Dermis lymphatic vessel endothelial cell (primary cell): ENCODE measurements around the gene POLR2A. TPM values are rescaled to one million over a fixed set of nuclear protein-coding genes. Genes with fewer than 3 reads are reported as not detected.

Experiments used
- total RNA-seq: library from RNA; depleted of rRNA; stranded (reverse); fragments of >200 nt; gene quantifications from 2 replicates; pipeline ENCODE4 v1.2.1, GENCODE V29; 2014

The POLR2A gene
- 68.2 and 79.4 TPM in 2 replicates for total RNA-seq

GRCh38 chr17:7484067-7484918 is at the start of gene POLR2A:
Gene POLR2A (plus strand): TSS chr17:7484366.

DNA sequence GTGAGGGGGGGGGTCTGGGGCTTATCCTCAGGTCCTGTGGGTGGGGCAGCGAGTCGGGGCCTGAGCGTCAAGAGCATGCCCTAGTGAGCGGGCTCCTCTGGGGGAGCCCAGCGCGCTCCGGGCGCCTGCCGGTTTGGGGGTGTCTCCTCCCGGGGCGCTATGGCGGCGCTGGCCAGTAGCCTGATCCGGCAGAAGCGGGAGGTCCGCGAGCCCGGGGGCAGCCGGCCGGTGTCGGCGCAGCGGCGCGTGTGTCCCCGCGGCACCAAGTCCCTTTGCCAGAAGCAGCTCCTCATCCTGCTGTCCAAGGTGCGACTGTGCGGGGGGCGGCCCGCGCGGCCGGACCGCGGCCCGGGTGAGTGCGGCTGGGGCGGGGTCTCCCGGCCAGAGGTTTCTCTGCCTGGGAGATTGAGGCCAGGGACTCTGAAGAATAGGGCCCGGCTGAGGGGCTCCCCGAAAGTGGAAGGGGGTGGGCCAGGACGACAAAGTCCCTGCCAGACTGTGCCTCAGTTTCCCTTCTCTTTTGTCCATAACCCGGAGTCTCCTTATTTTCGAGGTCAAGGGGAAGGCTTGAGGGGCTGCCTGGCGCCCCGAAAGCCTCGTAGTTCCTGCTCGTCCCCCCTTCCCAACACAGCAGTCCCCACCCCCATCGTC is 44.6 kb upstream of the POLR2A start, which contains the start of gene FGF11:
Gene FGF11 (plus strand): TSS at position 51 of the 651 bp plus-strand sequence. CDS start 109 bp downstream, at position 160.

GRCh38 chr17:7444682-7445618 is 39.2 kb upstream of the POLR2A start, which contains the start of gene CHRNB1:
Gene CHRNB1 (plus strand): TSS chr17:7445061. CDS start chr17:7445128, 67 bp downstream.

GRCh38 chr17:7479213-7480088 is 4.7 kb upstream of the POLR2A start, which contains the start of gene ZBTB4:
Gene ZBTB4 (minus strand): TSS chr17:7479631. CDS start chr17:7466801, 12,830 bp downstream.

DNA sequence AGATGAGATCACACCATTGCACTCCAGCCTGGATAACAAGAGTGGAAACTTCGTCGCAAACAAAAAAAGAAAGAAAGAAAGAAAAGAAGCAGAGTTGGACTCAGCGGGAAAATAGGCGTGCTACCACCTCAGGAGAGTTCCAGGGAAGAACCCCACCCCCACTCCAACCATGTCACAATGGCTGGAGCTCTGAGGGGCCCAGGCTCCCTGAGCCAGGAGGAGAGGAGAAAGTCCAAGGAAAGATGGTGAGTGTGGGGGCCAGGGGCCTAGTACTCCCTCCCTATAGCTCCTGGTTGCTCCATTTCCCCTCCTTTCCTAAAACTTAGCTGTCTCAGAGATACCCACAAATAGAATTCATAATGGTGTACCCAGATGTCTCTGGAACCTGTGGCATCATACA is 2.9 kb upstream of the POLR2A start, which contains the start of gene SLC35G6:
Gene SLC35G6 (plus strand): TSS at position 172 of the 400 bp plus-strand sequence. CDS start 71 bp downstream, at position 243.

DNA sequence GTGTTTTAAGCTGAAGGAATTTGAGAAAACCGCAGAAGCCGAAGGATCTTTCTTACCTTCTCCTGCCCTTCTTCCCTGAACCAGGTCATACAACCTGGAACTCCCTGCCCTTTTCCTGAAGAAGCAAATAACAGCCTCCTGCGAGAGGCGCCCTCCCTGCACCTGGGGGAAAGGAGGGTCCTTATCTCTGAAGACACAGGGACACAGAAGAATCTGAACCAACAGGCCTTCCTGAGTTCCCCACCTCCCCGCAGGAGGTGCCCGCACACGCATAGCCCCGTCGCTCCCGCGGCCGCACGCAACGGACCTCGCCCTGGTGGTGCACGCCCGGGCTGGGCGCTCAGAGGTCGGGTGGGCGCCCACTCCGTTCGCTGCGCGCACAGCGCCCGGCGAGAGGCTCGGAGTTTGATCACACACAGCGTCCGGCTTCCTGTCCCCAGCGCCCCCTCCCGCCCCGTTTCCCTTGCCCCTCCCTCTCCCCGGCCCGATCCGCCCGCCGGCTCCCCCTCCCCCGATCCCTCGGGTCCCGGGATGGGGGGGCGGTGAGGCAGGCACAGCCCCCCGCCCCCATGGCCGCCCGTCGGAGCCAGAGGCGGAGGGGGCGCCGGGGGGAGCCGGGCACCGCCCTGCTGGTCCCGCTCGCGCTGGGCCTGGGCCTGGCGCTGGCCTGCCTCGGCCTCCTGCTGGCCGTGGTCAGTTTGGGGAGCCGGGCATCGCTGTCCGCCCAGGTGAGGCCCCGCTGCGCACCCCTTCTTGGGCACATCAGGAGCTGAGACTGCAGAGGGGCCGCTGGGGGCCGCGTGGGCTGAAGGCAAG is 64.6 kb downstream of the POLR2A start, which contains the start of gene TNFSF12:
Gene TNFSF12 (plus strand): TSS at position 474 of the 816 bp plus-strand sequence. CDS start 96 bp downstream, at position 570.

Other genes with a start within 250 kb of the POLR2A start
- 28.4 and 28.5 TPM in 2 replicates for gene DVL2, start 249.8 kb upstream of the POLR2A start, total RNA-seq
- 38.6 and 39.7 TPM in 2 replicates for gene PHF23, start 244.9 kb upstream of the POLR2A start, total RNA-seq
- 131 and 147 TPM in 2 replicates for gene GABARAP, start 241.9 kb upstream of the POLR2A start, total RNA-seq
- gene CTDNEP1, start 232.6 kb upstream of the POLR2A start, total RNA-seq: 23.2 and 25.1 TPM in 2 replicates
- gene ELP5, start 232.2 kb upstream of the POLR2A start, total RNA-seq: 31.9 and 36.9 TPM in 2 replicates
- 0.76 and 1.5 TPM in 2 replicates for gene CLDN7, start 221.9 kb upstream of the POLR2A start, total RNA-seq
- gene SLC2A4, start 202.6 kb upstream of the POLR2A start, total RNA-seq: 0.69 and 1.6 TPM in 2 replicates
- under 0.01 and 0.33 TPM in 2 replicates for gene YBX2, start 189.7 kb upstream of the POLR2A start, total RNA-seq
- 422 and 483 TPM in 2 replicates for gene EIF5A, start 176.7 kb upstream of the POLR2A start, total RNA-seq
- gene GPS2, start 169.0 kb upstream of the POLR2A start, total RNA-seq: 25.7 and 28.0 TPM in 2 replicates
- 9.8 and 13.7 TPM in 2 replicates for gene NEURL4, start 155.0 kb upstream of the POLR2A start, total RNA-seq
- gene ACAP1, start 147.8 kb upstream of the POLR2A start, total RNA-seq: 0.43 TPM in 1 of 2 replicates, not detected in the other
- 2.1 and 2.8 TPM in 2 replicates for gene KCTD11, start 132.2 kb upstream of the POLR2A start, total RNA-seq
- not detected in 2 replicates for gene TMEM95, start 129.2 kb upstream of the POLR2A start, total RNA-seq
- gene TNK1, start 103.3 kb upstream of the POLR2A start, total RNA-seq: 1.3 and 2.3 TPM in 2 replicates
- gene PLSCR3, start 89.8 kb upstream of the POLR2A start, total RNA-seq: 15.1 and 15.6 TPM in 2 replicates
- 144 and 158 TPM in 2 replicates for gene TMEM256, start 80.3 kb upstream of the POLR2A start, total RNA-seq
- gene NLGN2, start 76.5 kb upstream of the POLR2A start, total RNA-seq: 1.2 and 1.3 TPM in 2 replicates
- gene SPEM1, start 64.0 kb upstream of the POLR2A start, total RNA-seq: not detected in 2 replicates
- gene SPEM2, start 58.8 kb upstream of the POLR2A start, total RNA-seq: not detected in 2 replicates
- gene SPEM3, start 55.5 kb upstream of the POLR2A start, total RNA-seq: not detected in 2 replicates
- 7.6 and 9.8 TPM in 2 replicates for gene TMEM102, start 48.9 kb upstream of the POLR2A start, total RNA-seq
- gene FGF11, start 44.9 kb upstream of the POLR2A start, total RNA-seq: 0.17 and 0.22 TPM in 2 replicates
- 9.9 and 12.0 TPM in 2 replicates for gene CHRNB1, start 39.3 kb upstream of the POLR2A start, total RNA-seq
- gene ZBTB4, start 4.7 kb upstream of the POLR2A start, total RNA-seq: 8.9 and 9.1 TPM in 2 replicates
- not detected in 2 replicates for gene SLC35G6, start 2.9 kb upstream of the POLR2A start, total RNA-seq
- gene TNFSF12, start 64.7 kb downstream of the POLR2A start, total RNA-seq: 6.3 and 9.1 TPM in 2 replicates
- 0.22 and 0.34 TPM in 2 replicates for gene TNFSF13, start 74.4 kb downstream of the POLR2A start, total RNA-seq
- gene SENP3, start 77.6 kb downstream of the POLR2A start, total RNA-seq: 58.6 and 71.4 TPM in 2 replicates
- 0.52 and 0.87 TPM in 2 replicates for gene CD68, start 95.3 kb downstream of the POLR2A start, total RNA-seq
- gene MPDU1, start 99.5 kb downstream of the POLR2A start, total RNA-seq: 63.9 and 69.2 TPM in 2 replicates
- under 0.01 and 0.11 TPM in 2 replicates for gene SOX15, start 105.7 kb downstream of the POLR2A start, total RNA-seq
- 30.0 and 33.2 TPM in 2 replicates for gene FXR2, start 130.5 kb downstream of the POLR2A start, total RNA-seq
- 37.1 and 38.2 TPM in 2 replicates for gene SAT2, start 143.5 kb downstream of the POLR2A start, total RNA-seq
- 0.11 and 0.26 TPM in 2 replicates for gene SHBG, start 145.8 kb downstream of the POLR2A start, total RNA-seq
- not detected in 2 replicates for gene ATP1B2, start 166.6 kb downstream of the POLR2A start, total RNA-seq
- 26.0 and 36.7 TPM in 2 replicates for gene TP53, start 203.1 kb downstream of the POLR2A start, total RNA-seq
- 4.6 and 4.7 TPM in 2 replicates for gene WRAP53, start 204.1 kb downstream of the POLR2A start, total RNA-seq
- gene EFNB3, start 220.8 kb downstream of the POLR2A start, total RNA-seq: 0.33 and 0.52 TPM in 2 replicates
- gene DNAH2, start 233.4 kb downstream of the POLR2A start, total RNA-seq: under 0.01 and 0.43 TPM in 2 replicates